RWPE2 (cell line): ENCODE data around the gene FAM9C.
"Not testable (repeated sequence)": the region's sequence is repeated elsewhere in the genome, so short reads cannot be mapped to it uniquely, and the experiment has no call there.

Source experiments
- ATAC-seq: fragments of 200-7000 bp; cut with Tn5 transposase; 3 replicates; pipeline ENCODE4 v1.9.1; 2021; ENCODE audit warnings: low read depth
- DNase-seq: peaks from one replicate; pipeline ENCODE4 v3.0.0-alpha.2; 2020; ENCODE audit warnings: low spot score
- H3K27ac ChIP-seq: fragments of 450-650 bp; 2 replicates; pipeline ENCODE4 v1.5.1; 2017; ENCODE audit warnings: mild to moderate bottlenecking; ENCODE audit not compliant: poor library complexity, severe bottlenecking
- H3K27me3 ChIP-seq: fragments of 250-450 bp; sonication (Bioruptor Pico); 2 replicates; pipeline ENCODE4 v1.5.1; 2021; ENCODE audit warnings: mild to moderate bottlenecking, moderate library complexity; ENCODE audit not compliant: insufficient read depth, poor library complexity, severe bottlenecking
- H3K36me3 ChIP-seq: fragments of 250-450 bp; sonication (Bioruptor Pico); 2 replicates; pipeline ENCODE4 v1.5.1; 2020; ENCODE audit warnings: low read depth, mild to moderate bottlenecking, moderate library complexity
- H3K4me1 ChIP-seq: fragments of 250-450 bp; sonication (Bioruptor Pico); 2 replicates; pipeline ENCODE4 v1.5.1; 2021; ENCODE audit warnings: mild to moderate bottlenecking, moderate library complexity; ENCODE audit not compliant: insufficient read depth, poor library complexity, severe bottlenecking
- H3K4me3 ChIP-seq: fragments of 250-450 bp; sonication (Bioruptor Pico); 2 replicates; pipeline ENCODE4 v1.5.1; 2021; ENCODE audit warnings: mild to moderate bottlenecking, moderate library complexity; ENCODE audit not compliant: severe bottlenecking
- H3K9me3 ChIP-seq: fragments of 250-450 bp; sonication (Bioruptor Pico); 2 replicates; pipeline ENCODE4 v1.5.1; 2021; ENCODE audit warnings: mild to moderate bottlenecking, moderate library complexity; ENCODE audit not compliant: severe bottlenecking
- CTCF ChIP-seq: fragments of 450-650 bp; IDR thresholded peaks from one replicate; pipeline ENCODE4 v1.5.1; 2017; ENCODE audit warnings: mild to moderate bottlenecking, moderate library complexity; ENCODE audit not compliant: poor library complexity, severe bottlenecking

The FAM9C gene

GRCh38 chrX:13067773-13068172 lies 23.4 kb upstream of the FAM9C start:
- no peak for TF ChIP-seq CTCF
- H3K4me3 ChIP-seq: no peak overlapping the region
- H3K9me3 ChIP-seq: no peaks in the 10 kb centered on the region
- H3K4me1 ChIP-seq: no peaks in the 10 kb centered on the region
- no peak overlapping the region for H3K27ac ChIP-seq
- ATAC-seq (no peak), DNase-seq (no peak)
- no peaks in the 10 kb centered on the region for H3K27me3 ChIP-seq
- H3K36me3 ChIP-seq: no peaks in the 10 kb centered on the region

GRCh38 chrX:13066391-13066790 lies 22.0 kb upstream of the FAM9C start:
- ATAC-seq: no peak
- TF ChIP-seq CTCF: no peak

GRCh38 chrX:13064599-13065143 lies 20.3 kb upstream of the FAM9C start:
- H3K4me3 ChIP-seq: no peak overlapping the region
- ATAC-seq: no peak
- no peaks in the 10 kb centered on the region for H3K4me1 ChIP-seq
- no peaks in the 10 kb centered on the region for H3K27me3 ChIP-seq
- no peak for TF ChIP-seq CTCF
- H3K36me3 ChIP-seq: no peaks in the 10 kb centered on the region
- H3K9me3 ChIP-seq: no peaks in the 10 kb centered on the region
- no peak for DNase-seq
- H3K27ac ChIP-seq: no peak overlapping the region

More at GRCh38 chrX:13066391-13066790, 22.0 kb upstream of the FAM9C start:
- Histone ChIP-seq H3K27ac (no peak overlapping the region), H3K27me3 (no peaks in the 10 kb centered on the region), H3K4me3 (no peak overlapping the region), H3K9me3 (no peaks in the 10 kb centered on the region), H3K36me3 (no peaks in the 10 kb centered on the region), H3K4me1 (no peaks in the 10 kb centered on the region)
- no peak for DNase-seq

- H3K27ac ChIP-seq, DNase-seq, ATAC-seq, H3K36me3 ChIP-seq, H3K27me3 ChIP-seq, H3K9me3 ChIP-seq, H3K4me3 ChIP-seq, H3K4me1 ChIP-seq: not testable (repeated sequence)
Measured at GRCh38 chrX:13063124-13063523, 18.7 kb upstream of the FAM9C start.

- H3K27ac ChIP-seq, H3K4me1 ChIP-seq, H3K27me3 ChIP-seq, H3K36me3 ChIP-seq, DNase-seq, H3K4me3 ChIP-seq, ATAC-seq, H3K9me3 ChIP-seq: not testable (repeated sequence)
Measured at GRCh38 chrX:13062331-13062730, 17.9 kb upstream of the FAM9C start.

GRCh38 chrX:13061215-13061708 lies 16.8 kb upstream of the FAM9C start:
- DNase-seq, H3K9me3 ChIP-seq, ATAC-seq, H3K27me3 ChIP-seq, H3K4me1 ChIP-seq, H3K4me3 ChIP-seq, H3K27ac ChIP-seq, H3K36me3 ChIP-seq: not testable (repeated sequence)
